ENCODE results near the gene TGFBR2.

- TF ChIP-seq CTCF (optimal IDR thresholded peaks at IDR 0.05 in 1 of 3, IDR thresholded peaks at IDR 0.05 in 1 of 3, conservative IDR thresholded peaks at IDR 0.05 in 1 of 3; ENCODE audit: extremely low read depth in 1 of 3, insufficient read depth in 2 of 3, low read length in 3 of 3) = no peak
- TF ChIP-seq EZH2 (IDR thresholded peaks at IDR 0.05; ENCODE audit: low read length) = no peak
These were observed 113.1 kb downstream of the TGFBR2 start for GRCh38 chr3:30719536-30719935.

Measured in keratinocyte (primary cell).